HEK293 (cell line): ENCODE results near the gene UTP4.

ENCODE experiments used
- CTCF ChIA-PET: fragments of 350-600 bp; formaldehyde crosslinking; extraction: SDS; loops from one replicate; lab custom pipeline; 2021; ENCODE audit warnings: antibody characterized with exemption; lab: Yijun Ruan, JAX
- POLR2A ChIA-PET: fragments of 300-600 bp; formaldehyde crosslinking; extraction: SDS; loops from one replicate; lab custom pipeline; 2020; ENCODE audit warnings: antibody characterized with exemption, inconsistent platforms; lab: Yijun Ruan, JAX
- H3K27ac ChIP-seq: fragments of 200-500 bp; sonication (Bioruptor generic); 2 replicates; pipeline ENCODE4 v1.5.1; 2014; ENCODE audit warnings: low read depth, low read length, control low read depth, inconsistent platforms; ENCODE audit errors: extremely low read depth
- H3K36me3 ChIP-seq, 2 experiments: fragments of 200-500 bp in 1 of 2; sonication (Bioruptor generic) in 1 of 2; 1 replicate in 1 of 2; 2 replicates in 1 of 2; pipeline ENCODE4 v1.5.1; 2014 to 2017; ENCODE audit warnings: inconsistent platforms in 2 of 2, low read length in 2 of 2; ENCODE audit not compliant: control insufficient read depth in 2 of 2, insufficient read depth in 1 of 2
- H3K4me1 ChIP-seq: fragments of 200-500 bp; sonication (Bioruptor generic); 2 replicates; pipeline ENCODE4 v1.5.1; 2014; ENCODE audit warnings: mild to moderate bottlenecking, low read length, inconsistent platforms; ENCODE audit not compliant: control insufficient read depth, insufficient read depth
- H3K4me3 ChIP-seq: 2 replicates; pipeline ENCODE4 v1.5.1; 2011; ENCODE audit warnings: low read depth, mild to moderate bottlenecking, control low read depth, low read length, moderate library complexity
- H3K9me3 ChIP-seq: fragments of 200-500 bp; sonication (Bioruptor generic); 2 replicates; pipeline ENCODE4 v1.5.1; 2014; ENCODE audit warnings: low read depth, low read length, inconsistent platforms; ENCODE audit not compliant: control insufficient read depth, insufficient read depth
- KLF16 ChIP-seq: fragments of 450-650 bp; formaldehyde crosslinking; IDR thresholded peaks from 2 replicates; pipeline ENCODE4 v1.5.1; 2017; ENCODE audit warnings: missing biosample characterization, missing genetic modification characterization
- OVOL3 ChIP-seq: fragments of 450-650 bp; formaldehyde crosslinking; IDR thresholded peaks from 2 replicates; pipeline ENCODE4 v1.5.1; 2016; ENCODE audit warnings: missing biosample characterization, missing genetic modification characterization
- PRDM1 ChIP-seq: fragments of 450-650 bp; formaldehyde crosslinking; IDR thresholded peaks from 2 replicates; pipeline ENCODE4; 2016; ENCODE audit warnings: missing biosample characterization, missing genetic modification characterization
- SCRT1 ChIP-seq: fragments of 450-650 bp; formaldehyde crosslinking; IDR thresholded peaks from 2 replicates; pipeline ENCODE4 v1.5.1; 2016; ENCODE audit warnings: missing biosample characterization, missing genetic modification characterization, borderline replicate concordance
- SCRT2 ChIP-seq: fragments of 450-650 bp; formaldehyde crosslinking; IDR thresholded peaks from 2 replicates; pipeline ENCODE4 v1.5.1; 2016; ENCODE audit warnings: missing biosample characterization, missing genetic modification characterization
- SP3 ChIP-seq: fragments of 450-650 bp; formaldehyde crosslinking; IDR thresholded peaks from 2 replicates; pipeline ENCODE4 v1.5.1; 2016; ENCODE audit warnings: missing biosample characterization, missing genetic modification characterization
- ZBTB17 ChIP-seq: fragments of 450-650 bp; formaldehyde crosslinking; IDR thresholded peaks from 2 replicates; pipeline ENCODE4 v1.5.1; 2016; ENCODE audit warnings: missing biosample characterization, missing genetic modification characterization
- ZBTB7A ChIP-seq: fragments of 450-650 bp; formaldehyde crosslinking; IDR thresholded peaks from 2 replicates; pipeline ENCODE4 v1.5.1; 2016; ENCODE audit warnings: low read depth, missing biosample characterization, missing genetic modification characterization
- ZEB2 ChIP-seq: fragments of 450-650 bp; formaldehyde crosslinking; IDR thresholded peaks from 2 replicates; pipeline ENCODE4 v1.5.1; 2016; ENCODE audit warnings: missing biosample characterization, missing genetic modification characterization
- ZNF114 ChIP-seq: fragments of 450-650 bp; formaldehyde crosslinking; IDR thresholded peaks from 2 replicates; pipeline ENCODE4 v1.5.0; 2017; ENCODE audit warnings: missing biosample characterization, missing genetic modification characterization
- ZNF248 ChIP-seq: fragments of 450-650 bp; formaldehyde crosslinking; IDR thresholded peaks from 2 replicates; pipeline ENCODE4 v1.5.1; 2017; ENCODE audit warnings: missing biosample characterization, missing genetic modification characterization
- ZNF302 ChIP-seq: fragments of 450-650 bp; formaldehyde crosslinking; IDR thresholded peaks from 2 replicates; pipeline ENCODE4 v1.5.1; 2016; ENCODE audit warnings: missing biosample characterization, missing genetic modification characterization, low read depth
- ZNF341 ChIP-seq: fragments of 450-650 bp; formaldehyde crosslinking; IDR thresholded peaks from 2 replicates; pipeline ENCODE4; 2016; ENCODE audit warnings: low read depth, missing biosample characterization, missing genetic modification characterization
- ZNF433 ChIP-seq: fragments of 450-650 bp; formaldehyde crosslinking; IDR thresholded peaks from 2 replicates; pipeline ENCODE4 v1.5.1; 2016; ENCODE audit warnings: missing biosample characterization, missing genetic modification characterization, low read depth
- ZNF518A ChIP-seq: fragments of 450-650 bp; formaldehyde crosslinking; conservative IDR thresholded peaks from 2 replicates; pipeline ENCODE4 v1.5.1; 2016; ENCODE audit warnings: low read depth, missing biosample characterization, missing genetic modification characterization
- ZNF544 ChIP-seq: fragments of 450-650 bp; formaldehyde crosslinking; IDR thresholded peaks from 2 replicates; pipeline ENCODE4 v1.5.0; 2017; ENCODE audit warnings: missing biosample characterization, missing genetic modification characterization
- ZNF548 ChIP-seq: fragments of 450-650 bp; formaldehyde crosslinking; IDR thresholded peaks from 2 replicates; pipeline ENCODE4 v1.5.1; 2016; ENCODE audit warnings: missing biosample characterization, missing genetic modification characterization
- ZNF626 ChIP-seq: fragments of 450-650 bp; sonication (Bioruptor Pico); formaldehyde crosslinking; IDR thresholded peaks from 2 replicates; pipeline ENCODE4 v1.5.1; 2018; ENCODE audit warnings: missing biosample characterization, missing genetic modification characterization, inconsistent platforms
- ZNF629 ChIP-seq: fragments of 450-650 bp; formaldehyde crosslinking; IDR thresholded peaks from 2 replicates; pipeline ENCODE4 v1.5.1; 2017; ENCODE audit warnings: missing biosample characterization, missing genetic modification characterization
- ZNF660 ChIP-seq: fragments of 450-650 bp; IDR thresholded peaks from 2 replicates; pipeline ENCODE4 v1.5.1; 2018; ENCODE audit warnings: missing biosample characterization, mild to moderate bottlenecking, missing genetic modification characterization
- ZNF664 ChIP-seq: fragments of 450-650 bp; formaldehyde crosslinking; IDR thresholded peaks from 2 replicates; pipeline ENCODE4 v1.5.1; 2016; ENCODE audit warnings: missing biosample characterization, missing genetic modification characterization
- ZNF76 ChIP-seq: fragments of 450-650 bp; formaldehyde crosslinking; IDR thresholded peaks from 2 replicates; pipeline ENCODE4; 2016; ENCODE audit warnings: low read depth, missing biosample characterization, missing genetic modification characterization, borderline replicate concordance
- ZNF830 ChIP-seq: fragments of 450-650 bp; IDR thresholded peaks from 2 replicates; pipeline ENCODE4 v1.5.0; 2018; ENCODE audit warnings: missing biosample characterization, missing genetic modification characterization, low read depth, mild to moderate bottlenecking, moderate library complexity
- ZSCAN5A ChIP-seq: fragments of 450-650 bp; formaldehyde crosslinking; IDR thresholded peaks from 2 replicates; pipeline ENCODE4 v1.5.1; 2016; ENCODE audit warnings: missing biosample characterization, missing genetic modification characterization
- TF ChIP-seq, protein P1 (sequence below): fragments of 450-650 bp; formaldehyde crosslinking; IDR thresholded peaks from 2 replicates; pipeline ENCODE4 v1.5.1; 2016; ENCODE audit warnings: missing biosample characterization, missing genetic modification characterization
- TF ChIP-seq, protein P2 (sequence below): fragments of 450-650 bp; formaldehyde crosslinking; IDR thresholded peaks from 2 replicates; pipeline ENCODE4 v1.5.1; 2016; ENCODE audit warnings: missing biosample characterization, missing genetic modification characterization

The UTP4 gene

DNA sequence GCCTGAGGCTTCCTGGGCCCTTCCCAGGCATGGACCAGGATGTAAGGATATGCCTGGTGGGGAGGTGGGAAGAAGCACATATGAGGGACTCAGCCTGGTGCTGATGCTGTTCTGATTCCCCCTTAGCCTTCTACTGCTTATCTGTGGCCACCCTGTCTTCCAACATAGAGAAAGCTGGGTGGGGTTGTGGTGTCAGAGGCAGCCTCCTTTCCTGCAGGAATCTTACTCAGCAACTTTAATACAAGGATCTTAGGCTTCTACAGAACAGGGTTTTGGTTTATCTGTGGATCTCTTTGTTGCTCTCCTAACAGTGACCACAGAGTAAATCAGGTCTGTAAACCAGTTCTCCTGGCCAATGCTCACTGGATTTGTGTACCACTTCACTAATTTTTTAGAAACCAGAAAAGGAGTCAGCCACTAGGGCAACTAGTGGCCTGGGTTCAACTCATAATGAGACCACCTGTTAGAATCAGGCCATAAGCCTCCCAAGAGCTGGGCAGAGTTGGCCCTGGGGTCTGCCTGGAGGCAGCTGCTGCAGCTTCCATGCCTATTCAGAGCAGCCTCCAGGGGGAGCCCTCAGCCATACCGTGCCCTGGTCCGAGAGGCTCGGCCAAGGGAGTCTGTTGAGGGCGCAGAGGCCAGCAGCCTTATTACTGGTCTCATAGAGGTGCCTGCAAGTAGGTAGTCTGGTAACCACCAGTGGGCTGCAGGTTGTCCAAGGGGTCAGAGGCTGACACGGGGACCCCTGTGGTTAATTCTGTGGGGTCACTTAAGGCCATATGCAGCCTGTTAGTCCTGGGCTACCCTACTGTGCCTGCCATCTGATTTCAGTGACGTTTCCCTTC lies 19.9 kb upstream of the UTP4 start (continued):
- no peak for TF ChIP-seq ZBTB7A (tag by site-specific recombination)
- no peak for TF ChIP-seq ZNF114
- TF ChIP-seq, protein P1, sequence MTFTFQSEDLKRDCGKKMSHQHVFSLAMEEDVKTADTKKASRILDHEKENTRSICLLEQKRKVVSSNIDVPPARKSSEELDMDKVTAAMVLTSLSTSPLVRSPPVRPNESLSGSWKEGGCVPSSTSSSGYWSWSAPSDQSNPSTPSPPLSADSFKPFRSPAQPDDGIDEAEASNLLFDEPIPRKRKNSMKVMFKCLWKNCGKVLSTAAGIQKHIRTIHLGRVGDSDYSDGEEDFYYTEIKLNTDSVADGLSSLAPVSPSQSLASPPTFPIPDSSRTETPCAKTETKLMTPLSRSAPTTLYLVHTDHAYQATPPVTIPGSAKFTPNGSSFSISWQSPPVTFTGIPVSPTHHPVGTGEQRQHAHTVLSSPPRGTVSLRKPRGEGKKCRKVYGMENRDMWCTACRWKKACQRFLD (tag by site-specific recombination): no peak
- TF ChIP-seq ZNF830 (tag by site-specific recombination): no peak
- TF ChIP-seq ZNF76: no peak
- no peak for TF ChIP-seq ZNF433
- no peak for TF ChIP-seq KLF16 (tag by site-specific recombination)
- no peak for TF ChIP-seq OVOL3 (tag by site-specific recombination)
- no peak for TF ChIP-seq ZNF302
- no peak for TF ChIP-seq ZNF248 (tag by site-specific recombination)
- no peak for TF ChIP-seq ZNF664 (tag by site-specific recombination)
- TF ChIP-seq ZNF548: no peak
- no peak for TF ChIP-seq SP3 (tag by site-specific recombination)
- peak; percentile 36; the same call in 1 of the 2 replicates for TF ChIP-seq ZBTB17 (tag by site-specific recombination)
- no peak for TF ChIP-seq ZNF341 (tag by site-specific recombination)
- TF ChIP-seq ZNF660 (tag by site-specific recombination): 0 out of 2 replicates have a peak, but pooled peaks have one; percentile 28
- TF ChIP-seq ZNF626: no peak
- TF ChIP-seq PRDM1 (tag by site-specific recombination): no peak
- TF ChIP-seq ZSCAN5A (tag by site-specific recombination): no peak
- TF ChIP-seq, protein P2, sequence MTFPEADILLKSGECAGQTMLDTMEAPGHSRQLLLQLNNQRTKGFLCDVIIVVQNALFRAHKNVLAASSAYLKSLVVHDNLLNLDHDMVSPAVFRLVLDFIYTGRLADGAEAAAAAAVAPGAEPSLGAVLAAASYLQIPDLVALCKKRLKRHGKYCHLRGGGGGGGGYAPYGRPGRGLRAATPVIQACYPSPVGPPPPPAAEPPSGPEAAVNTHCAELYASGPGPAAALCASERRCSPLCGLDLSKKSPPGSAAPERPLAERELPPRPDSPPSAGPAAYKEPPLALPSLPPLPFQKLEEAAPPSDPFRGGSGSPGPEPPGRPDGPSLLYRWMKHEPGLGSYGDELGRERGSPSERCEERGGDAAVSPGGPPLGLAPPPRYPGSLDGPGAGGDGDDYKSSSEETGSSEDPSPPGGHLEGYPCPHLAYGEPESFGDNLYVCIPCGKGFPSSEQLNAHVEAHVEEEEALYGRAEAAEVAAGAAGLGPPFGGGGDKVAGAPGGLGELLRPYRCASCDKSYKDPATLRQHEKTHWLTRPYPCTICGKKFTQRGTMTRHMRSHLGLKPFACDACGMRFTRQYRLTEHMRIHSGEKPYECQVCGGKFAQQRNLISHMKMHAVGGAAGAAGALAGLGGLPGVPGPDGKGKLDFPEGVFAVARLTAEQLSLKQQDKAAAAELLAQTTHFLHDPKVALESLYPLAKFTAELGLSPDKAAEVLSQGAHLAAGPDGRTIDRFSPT (tag by site-specific recombination): no peak

DNA sequence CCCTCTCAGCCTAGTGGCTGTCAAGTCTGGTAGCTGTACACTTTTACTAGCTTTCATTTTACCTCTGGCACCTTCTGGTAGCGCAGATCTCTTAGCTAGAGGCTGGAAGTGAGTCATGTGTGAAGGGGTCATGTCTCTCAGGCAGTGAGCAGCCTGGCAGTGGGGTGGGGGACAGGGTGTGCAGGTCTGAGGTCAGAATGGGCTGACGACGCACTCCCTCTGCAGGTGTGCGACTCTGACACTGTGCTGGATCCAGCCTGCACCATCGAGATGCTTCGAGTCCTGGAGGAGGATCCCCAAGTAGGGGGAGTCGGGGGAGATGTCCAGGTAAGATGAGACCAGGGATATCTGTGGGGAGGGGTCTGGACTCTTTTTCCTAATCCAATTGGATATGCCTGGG lies 19.2 kb upstream of the UTP4 start:
- H3K36me3 ChIP-seq: peaks cover 0 to 60% of the 10 kb centered on the region in 2 experiments; a peak in 1 of 3 replicates
- ChIA-PET POLR2A (no interaction called here), CTCF (interaction anchor here (0.5 to 5.6 kb wide), 24 partner anchors 7 to 583 kb away, joined by 3 to 57 read pairs (median 4); no protein-coding TSS in a partner anchor)
- H3K4me3 ChIP-seq: no peak overlapping the region
- no peak for TF ChIP-seq SCRT1
- no peak for TF ChIP-seq SCRT2 (tag by site-specific recombination)
- no peak for TF ChIP-seq ZNF629 (tag by site-specific recombination)
- TF ChIP-seq ZNF518A (tag by site-specific recombination): no peak
- no peak for TF ChIP-seq ZNF548
- TF ChIP-seq ZEB2 (tag by site-specific recombination): no peak
- no peak for TF ChIP-seq ZNF544
- no peaks in the 10 kb centered on the region for H3K9me3 ChIP-seq
- H3K4me1 ChIP-seq: no peaks in the 10 kb centered on the region
- H3K27ac ChIP-seq: no peak overlapping the region
